Endometrial microvascular endothelial cells (primary cell): Measurements from ENCODE around the gene OPALIN. TPM values are rescaled to one million over a fixed set of nuclear protein-coding genes. Genes with fewer than 3 reads are reported as not detected.

Experiments used
- in situ Hi-C: cut with HindIII; loops from 2 replicates; pipeline ENCODE4 v1.10.0; 2017; ENCODE audit warnings: low sequenced_read_pairs, low pct_unique_long_range_greater_than_20kb; ENCODE audit errors: inconsistent ontology term
- total RNA-seq: library from RNA; depleted of rRNA; stranded (reverse); fragments of >200 nt; gene quantifications from one replicate; pipeline ENCODE4 v1.2.3, GENCODE V29; 2015; ENCODE audit errors: inconsistent ontology term

Gene OPALIN
- not detected for total RNA-seq

GRCh38 chr10:96358851-96359540 is at the start of gene OPALIN:
OPALIN (minus strand) TSS chr10:96359002; CDS start chr10:96358896, 106 bp downstream.
- in situ Hi-C loops = no loop called here

GRCh38 chr10:96408201-96408600 is 49.4 kb upstream of the OPALIN start:
- in situ Hi-C loops = no loop called here

GRCh38 chr10:96407560-96408069 is 48.8 kb upstream of the OPALIN start:
- in situ Hi-C loops = no loop called here

- in situ Hi-C loops = no loop called here
Measured at GRCh38 chr10:96406091-96406490, 47.3 kb upstream of the OPALIN start.

GRCh38 chr10:96402417-96403305 is 43.9 kb upstream of the OPALIN start:
- in situ Hi-C loops = no loop called here

GRCh38 chr10:96401036-96401435 is 42.2 kb upstream of the OPALIN start:
- in situ Hi-C loops = no loop called here

GRCh38 chr10:96400465-96400864 is 41.7 kb upstream of the OPALIN start:
- in situ Hi-C loops = no loop called here

GRCh38 chr10:96397902-96398301 is 39.1 kb upstream of the OPALIN start:
- in situ Hi-C loops = no loop called here

- in situ Hi-C loops = no loop called here
Measured at GRCh38 chr10:96395931-96396877, 37.4 kb upstream of the OPALIN start.

GRCh38 chr10:96390460-96390864 is 31.7 kb upstream of the OPALIN start:
- in situ Hi-C loops = no loop called here

GRCh38 chr10:96389785-96390184 is 31.0 kb upstream of the OPALIN start:
- in situ Hi-C loops = no loop called here

GRCh38 chr10:96387601-96388000 is 28.8 kb upstream of the OPALIN start:
- in situ Hi-C loops = no loop called here

- in situ Hi-C loops = no loop called here
Measured at GRCh38 chr10:96387161-96387560, 28.4 kb upstream of the OPALIN start.

GRCh38 chr10:96384506-96384905 is 25.7 kb upstream of the OPALIN start:
- in situ Hi-C loops = no loop called here

GRCh38 chr10:96380821-96381220 is 22.0 kb upstream of the OPALIN start:
- in situ Hi-C loops = no loop called here

- in situ Hi-C loops = no loop called here
Measured at GRCh38 chr10:96379758-96380157, 21.0 kb upstream of the OPALIN start.

- in situ Hi-C loops = no loop called here
Measured at GRCh38 chr10:96378741-96379140, 19.9 kb upstream of the OPALIN start.

- in situ Hi-C loops = no loop called here
Measured at GRCh38 chr10:96377816-96378294, 19.1 kb upstream of the OPALIN start.

- in situ Hi-C loops = no loop called here
Measured at GRCh38 chr10:96376483-96376882, 17.7 kb upstream of the OPALIN start.
